ENCODE measurements around the gene HBZ. TPM values are rescaled to one million over a fixed set of nuclear protein-coding genes. Genes with fewer than 3 reads are reported as not detected.

The HBZ gene
- polyA plus RNA-seq (2013, experiment 1 of 2) = 0.21 TPM
- polyA plus RNA-seq (2013, experiment 2 of 2) = 0.32 TPM

- Histone ChIP-seq H3K27me3 (ENCODE audit: control insufficient read depth in 3 of 3, insufficient read depth in 3 of 3, low read depth in 1 of 3, low read length in 3 of 3) (peaks cover 7 to 68% (median 30%) of the 10 kb centered on the region in 3 experiments), H3K4me2 (ENCODE audit: insufficient read depth, low read length, poor library complexity, severe bottlenecking) (no peak within 1 kb of the TSS)
- WGBS, 2 donors (ENCODE audit: extremely low coverage in 2 of 2, insufficient read length in 2 of 2, insufficient replicate concordance in 1 of 2) = no CpG with 5 or more reads among the region's 17 CpGs
Observed at GRCh38 chr16:152141-153128, at the start of gene HBZ. TSS of gene HBZ (plus strand) at chr16:152644. CDS start at chr16:152910, 266 bp downstream.

DNA sequence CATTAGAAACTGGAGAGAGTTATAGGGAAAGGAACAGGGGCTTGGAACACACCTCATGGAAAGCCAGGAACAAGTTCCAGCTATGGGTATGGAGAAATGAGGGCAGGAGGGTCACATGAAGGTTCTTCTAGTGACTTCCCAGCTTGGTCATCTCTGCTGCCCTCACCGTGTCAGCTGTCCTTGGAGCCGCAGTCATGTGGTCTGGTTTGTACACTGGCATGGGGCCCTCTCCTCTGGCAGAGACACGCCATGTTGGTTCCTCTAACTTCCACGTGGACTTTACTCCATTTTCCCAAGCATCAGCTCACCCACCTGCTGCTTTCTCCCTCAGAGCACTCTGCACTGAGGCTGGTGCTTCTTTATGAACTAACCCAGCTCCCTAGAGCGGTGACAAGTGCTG lies 48.1 kb upstream of the HBZ start:
- Histone ChIP-seq H2BK5ac (ENCODE audit: low read length) (no peak overlapping the region), H3K4me3 (ENCODE audit: low read length in 2 of 2) (no peak overlapping the region), H3K14ac (ENCODE audit: low read length) (no peak overlapping the region), H3K4ac (ENCODE audit: low read length) (no peak overlapping the region), H2AFZ (ENCODE audit: low read length) (no peak overlapping the region), H3K79me1 (ENCODE audit: low read depth, low read length) (no peaks in the 10 kb centered on the region), H3K36me3 (replicated peaks in 1 of 2; ENCODE audit: control insufficient read depth in 2 of 2, insufficient read depth in 2 of 2, low read length in 2 of 2) (peaks cover 2 to 3% of the 10 kb centered on the region in 2 donors), H4K8ac (ENCODE audit: low read depth, low read length) (no peak overlapping the region), H3K23ac (ENCODE audit: low read depth, low read length, poor library complexity) (no peak overlapping the region), H2AK5ac (ENCODE audit: low read depth, low read length) (no peak overlapping the region), H2BK15ac (ENCODE audit: low read length) (no peak overlapping the region), H3K4me1 (ENCODE audit: control insufficient read depth in 2 of 2, insufficient read depth in 1 of 2, low read depth in 1 of 2, low read length in 2 of 2) (peaks cover 0 to 2% of the 10 kb centered on the region in 2 donors), H2BK12ac (ENCODE audit: low read length) (no peak overlapping the region), H2BK120ac (ENCODE audit: low read depth, low read length) (no peak overlapping the region), H3K18ac (ENCODE audit: low read length) (no peak overlapping the region), H3K9me3 (replicated peaks in 1 of 2; ENCODE audit: control insufficient read depth in 2 of 2, insufficient read depth in 1 of 2, low read depth in 1 of 2, low read length in 2 of 2) (no peaks in the 10 kb centered on the region), H3K27me3 (ENCODE audit: control insufficient read depth in 3 of 3, insufficient read depth in 3 of 3, low read depth in 1 of 3, low read length in 3 of 3) (no peaks in the 10 kb centered on the region), H3K9ac (ENCODE audit: low read depth, low read length, poor library complexity) (no peak overlapping the region), H3K27ac (replicated peaks; ENCODE audit: low read length) (no peak overlapping the region), H4K91ac (ENCODE audit: low read depth, low read length, poor library complexity) (no peak overlapping the region), H3K4me2 (ENCODE audit: insufficient read depth, low read length, poor library complexity, severe bottlenecking) (no peak overlapping the region)
- no CpG with 5 or more reads among the region's 5 CpGs for WGBS, 2 donors (ENCODE audit: extremely low coverage in 2 of 2, insufficient read length in 2 of 2, insufficient replicate concordance in 1 of 2)
- DNase-seq (ENCODE audit: low spot score) = no peak

More at GRCh38 chr16:152141-153128, at the start of gene HBZ:
- DNase-seq (ENCODE audit: low spot score) = no peak
- no peak within 1 kb of the TSS for H3K4ac ChIP-seq (ENCODE audit: low read length)
- H3K4me1 ChIP-seq (ENCODE audit: control insufficient read depth in 2 of 2, insufficient read depth in 1 of 2, low read depth in 1 of 2, low read length in 2 of 2) = peaks cover 4 to 7% of the 10 kb centered on the region in 2 donors
- H4K8ac ChIP-seq (ENCODE audit: low read depth, low read length) = no peak within 1 kb of the TSS
- H3K18ac ChIP-seq (ENCODE audit: low read length) = no peak within 1 kb of the TSS
- peaks cover 0 to 2% of the 10 kb centered on the region in 2 donors for H3K9me3 ChIP-seq (replicated peaks in 1 of 2; ENCODE audit: control insufficient read depth in 2 of 2, insufficient read depth in 1 of 2, low read depth in 1 of 2, low read length in 2 of 2)
- H3K9ac ChIP-seq (ENCODE audit: low read depth, low read length, poor library complexity) = no peak within 1 kb of the TSS
- H2BK120ac ChIP-seq (ENCODE audit: low read depth, low read length) = no peak within 1 kb of the TSS
- no peak within 1 kb of the TSS for H2BK5ac ChIP-seq (ENCODE audit: low read length)
- H4K91ac ChIP-seq (ENCODE audit: low read depth, low read length, poor library complexity) = no peak within 1 kb of the TSS
- H3K14ac ChIP-seq (ENCODE audit: low read length) = no peak within 1 kb of the TSS
- H2BK12ac ChIP-seq (ENCODE audit: low read length) = no peak within 1 kb of the TSS
- H2AFZ ChIP-seq (ENCODE audit: low read length) = no peak within 1 kb of the TSS
- no peaks in the 10 kb centered on the region for H3K79me1 ChIP-seq (ENCODE audit: low read depth, low read length)
- no peak within 1 kb of the TSS for H3K4me3 ChIP-seq (ENCODE audit: low read length in 2 of 2)
- no peak within 1 kb of the TSS for H3K27ac ChIP-seq (replicated peaks; ENCODE audit: low read length)
- H3K36me3 ChIP-seq (replicated peaks in 1 of 2; ENCODE audit: control insufficient read depth in 2 of 2, insufficient read depth in 2 of 2, low read length in 2 of 2) = no peaks in the 10 kb centered on the region
- no peak within 1 kb of the TSS for H2BK15ac ChIP-seq (ENCODE audit: low read length)
- H3K23ac ChIP-seq (ENCODE audit: low read depth, low read length, poor library complexity) = peak within 1 kb of the TSS; percentile 16
- H2AK5ac ChIP-seq (ENCODE audit: low read depth, low read length) = no peak within 1 kb of the TSS

- Histone ChIP-seq H3K36me3 (replicated peaks in 1 of 2; ENCODE audit: control insufficient read depth in 2 of 2, insufficient read depth in 2 of 2, low read length in 2 of 2) (peaks cover 2 to 4% of the 10 kb centered on the region in 2 donors), H3K27ac (replicated peaks; ENCODE audit: low read length) (no peak overlapping the region), H2BK5ac (ENCODE audit: low read length) (no peak overlapping the region), H4K8ac (ENCODE audit: low read depth, low read length) (no peak overlapping the region), H3K9me3 (replicated peaks in 1 of 2; ENCODE audit: control insufficient read depth in 2 of 2, insufficient read depth in 1 of 2, low read depth in 1 of 2, low read length in 2 of 2) (no peaks in the 10 kb centered on the region), H3K27me3 (ENCODE audit: control insufficient read depth in 3 of 3, insufficient read depth in 3 of 3, low read depth in 1 of 3, low read length in 3 of 3) (no peaks in the 10 kb centered on the region), H3K18ac (ENCODE audit: low read length) (no peak overlapping the region), H3K9ac (ENCODE audit: low read depth, low read length, poor library complexity) (no peak overlapping the region), H3K14ac (ENCODE audit: low read length) (no peak overlapping the region), H3K4me2 (ENCODE audit: insufficient read depth, low read length, poor library complexity, severe bottlenecking) (no peak overlapping the region), H2AFZ (ENCODE audit: low read length) (no peak overlapping the region), H3K23ac (ENCODE audit: low read depth, low read length, poor library complexity) (no peak overlapping the region), H3K4me1 (ENCODE audit: control insufficient read depth in 2 of 2, insufficient read depth in 1 of 2, low read depth in 1 of 2, low read length in 2 of 2) (peaks cover 0 to 2% of the 10 kb centered on the region in 2 donors), H3K4ac (ENCODE audit: low read length) (no peak overlapping the region), H2BK12ac (ENCODE audit: low read length) (no peak overlapping the region), H4K91ac (ENCODE audit: low read depth, low read length, poor library complexity) (no peak overlapping the region), H2BK120ac (ENCODE audit: low read depth, low read length) (no peak overlapping the region), H3K4me3 (ENCODE audit: low read length in 2 of 2) (no peak overlapping the region), H2AK5ac (ENCODE audit: low read depth, low read length) (no peak overlapping the region), H3K79me1 (ENCODE audit: low read depth, low read length) (no peaks in the 10 kb centered on the region), H2BK15ac (ENCODE audit: low read length) (no peak overlapping the region)
- no CpG with 5 or more reads among the region's 3 CpGs for WGBS, 2 donors (ENCODE audit: extremely low coverage in 2 of 2, insufficient read length in 2 of 2, insufficient replicate concordance in 1 of 2)
- no peak for DNase-seq (ENCODE audit: low spot score)
Observed at GRCh38 chr16:104928-105327, 47.5 kb upstream of the HBZ start.

DNA sequence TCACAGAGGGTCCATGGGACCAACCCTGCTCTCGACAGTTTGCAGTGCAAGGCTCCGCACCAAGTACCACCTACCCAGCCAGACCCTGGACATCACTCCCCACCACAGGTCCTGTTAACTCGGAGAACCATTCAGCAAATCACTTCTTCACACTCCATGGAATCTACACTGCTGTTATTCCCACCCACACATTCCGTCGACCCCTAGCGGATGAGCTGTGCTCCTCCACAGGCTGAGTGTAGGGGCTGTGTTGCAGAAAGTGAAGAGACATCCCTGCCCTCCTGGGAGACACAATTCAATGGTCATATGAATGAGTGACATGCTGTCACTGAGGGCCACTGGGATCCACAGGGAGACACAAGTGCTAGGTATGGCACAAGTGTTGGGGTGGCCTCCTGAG lies 46.9 kb upstream of the HBZ start:
- Histone ChIP-seq H3K4me3 (ENCODE audit: low read length in 2 of 2) (no peak overlapping the region), H2BK5ac (ENCODE audit: low read length) (no peak overlapping the region), H3K18ac (ENCODE audit: low read length) (no peak overlapping the region), H4K91ac (ENCODE audit: low read depth, low read length, poor library complexity) (no peak overlapping the region), H2BK12ac (ENCODE audit: low read length) (no peak overlapping the region), H3K27me3 (ENCODE audit: control insufficient read depth in 3 of 3, insufficient read depth in 3 of 3, low read depth in 1 of 3, low read length in 3 of 3) (no peaks in the 10 kb centered on the region), H3K4me2 (ENCODE audit: insufficient read depth, low read length, poor library complexity, severe bottlenecking) (no peak overlapping the region), H3K4ac (ENCODE audit: low read length) (no peak overlapping the region), H3K23ac (ENCODE audit: low read depth, low read length, poor library complexity) (no peak overlapping the region), H3K27ac (replicated peaks; ENCODE audit: low read length) (no peak overlapping the region), H2BK120ac (ENCODE audit: low read depth, low read length) (no peak overlapping the region), H3K9me3 (replicated peaks in 1 of 2; ENCODE audit: control insufficient read depth in 2 of 2, insufficient read depth in 1 of 2, low read depth in 1 of 2, low read length in 2 of 2) (no peaks in the 10 kb centered on the region), H3K14ac (ENCODE audit: low read length) (no peak overlapping the region), H3K4me1 (ENCODE audit: control insufficient read depth in 2 of 2, insufficient read depth in 1 of 2, low read depth in 1 of 2, low read length in 2 of 2) (peaks cover 0 to 2% of the 10 kb centered on the region in 2 donors), H3K36me3 (replicated peaks in 1 of 2; ENCODE audit: control insufficient read depth in 2 of 2, insufficient read depth in 2 of 2, low read length in 2 of 2) (peaks cover 2 to 7% of the 10 kb centered on the region in 2 donors), H2AK5ac (ENCODE audit: low read depth, low read length) (no peak overlapping the region), H2AFZ (ENCODE audit: low read length) (no peak overlapping the region), H3K9ac (ENCODE audit: low read depth, low read length, poor library complexity) (no peak overlapping the region), H4K8ac (ENCODE audit: low read depth, low read length) (no peak overlapping the region), H2BK15ac (ENCODE audit: low read length) (no peak overlapping the region), H3K79me1 (ENCODE audit: low read depth, low read length) (no peaks in the 10 kb centered on the region)
- no CpG with 5 or more reads among the region's 6 CpGs for WGBS, 2 donors (ENCODE audit: extremely low coverage in 2 of 2, insufficient read length in 2 of 2, insufficient replicate concordance in 1 of 2)
- no peak for DNase-seq (ENCODE audit: low spot score)
